ENCODE data around the gene EIF3K. TPM values are rescaled to one million over a fixed set of nuclear protein-coding genes. Genes with fewer than 3 reads are reported as not detected.

EIF3K gene
- total RNA-seq, 4 donors from 2014 or later: 326 to 534 (median 466) TPM

- 38 to 42% methylated on average over 10 to 20 of the region's 28 CpGs for WGBS, 2 donors
- no peaks in the 10 kb centered on the region for H3K9me3 ChIP-seq
- peaks cover 0 to 27% (median 5%) of the 10 kb centered on the region in 3 donors for H3K36me3 ChIP-seq
- H3K4me1 ChIP-seq: peaks cover 0 to 23% (median 10%) of the 10 kb centered on the region in 4 donors
- H3K27me3 ChIP-seq: no peaks in the 10 kb centered on the region
- H3K4me3 ChIP-seq: peak within 1 kb of the TSS; percentile 59 to 80 (median 70)
- no peak for TF ChIP-seq POLR2A (IDR thresholded peaks at IDR 0.05)
- no peak for TF ChIP-seq EP300 (IDR thresholded peaks at IDR 0.05)
- TF ChIP-seq, protein P1, sequence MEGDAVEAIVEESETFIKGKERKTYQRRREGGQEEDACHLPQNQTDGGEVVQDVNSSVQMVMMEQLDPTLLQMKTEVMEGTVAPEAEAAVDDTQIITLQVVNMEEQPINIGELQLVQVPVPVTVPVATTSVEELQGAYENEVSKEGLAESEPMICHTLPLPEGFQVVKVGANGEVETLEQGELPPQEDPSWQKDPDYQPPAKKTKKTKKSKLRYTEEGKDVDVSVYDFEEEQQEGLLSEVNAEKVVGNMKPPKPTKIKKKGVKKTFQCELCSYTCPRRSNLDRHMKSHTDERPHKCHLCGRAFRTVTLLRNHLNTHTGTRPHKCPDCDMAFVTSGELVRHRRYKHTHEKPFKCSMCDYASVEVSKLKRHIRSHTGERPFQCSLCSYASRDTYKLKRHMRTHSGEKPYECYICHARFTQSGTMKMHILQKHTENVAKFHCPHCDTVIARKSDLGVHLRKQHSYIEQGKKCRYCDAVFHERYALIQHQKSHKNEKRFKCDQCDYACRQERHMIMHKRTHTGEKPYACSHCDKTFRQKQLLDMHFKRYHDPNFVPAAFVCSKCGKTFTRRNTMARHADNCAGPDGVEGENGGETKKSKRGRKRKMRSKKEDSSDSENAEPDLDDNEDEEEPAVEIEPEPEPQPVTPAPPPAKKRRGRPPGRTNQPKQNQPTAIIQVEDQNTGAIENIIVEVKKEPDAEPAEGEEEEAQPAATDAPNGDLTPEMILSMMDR (IDR thresholded peaks at IDR 0.05): no peak
- H3K27ac ChIP-seq: peak within 1 kb of the TSS; percentile 38 to 92 (median 68)
- no peak for DNase-seq (ENCODE audit: low spot score in 2 of 2)
Measured at GRCh38 chr19:38617764-38618589, 1.0 kb upstream of the EIF3K start, which contains the start of gene MAP4K1. TSS of gene MAP4K1 (minus strand) at chr19:38617953. CDS start at chr19:38617895, 58 bp downstream.

DNA sequence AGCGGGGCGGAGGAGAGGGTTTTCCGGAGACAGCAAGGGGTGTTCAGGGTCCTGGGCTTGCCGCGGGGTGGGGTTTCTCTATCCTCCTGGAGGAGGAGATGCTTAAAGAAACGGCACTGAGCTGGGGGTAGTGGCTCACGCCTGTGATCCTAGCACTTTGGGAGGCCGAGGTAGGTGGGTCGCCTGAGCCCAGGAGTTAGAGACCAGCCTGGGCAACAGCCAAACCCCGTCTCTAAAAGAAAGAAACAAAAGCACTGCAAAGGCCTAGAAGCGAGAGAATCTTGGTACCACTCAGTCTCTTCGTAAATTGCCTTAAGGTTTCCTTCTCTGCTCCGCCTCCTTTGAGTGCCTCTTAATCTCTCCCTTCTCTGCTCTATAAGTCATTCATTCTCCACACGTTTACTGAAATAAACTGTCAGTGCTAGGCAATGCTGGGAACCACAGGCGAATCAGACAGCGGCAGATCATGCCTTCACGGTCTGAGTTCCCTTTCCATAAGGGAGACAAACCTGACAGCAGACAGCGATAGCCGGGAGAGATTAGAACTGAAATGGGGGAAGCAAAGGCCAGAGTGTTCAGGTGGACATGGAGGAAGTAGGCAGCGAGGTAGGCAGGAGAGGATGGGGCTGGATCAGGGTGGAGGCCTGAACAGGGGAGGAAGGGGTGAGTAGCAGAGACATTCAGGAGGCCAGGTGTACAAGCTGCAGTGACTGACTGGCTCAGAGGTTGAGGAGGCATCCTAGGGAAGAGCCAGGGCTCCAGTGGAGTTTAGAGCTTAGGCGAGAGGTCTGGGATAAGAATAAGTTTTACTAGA, 580 bp downstream of the EIF3K start:
- Histone ChIP-seq H3K27ac (peak overlapping the region; percentile 74 to 92 (median 83)), H3K9me3 (no peaks in the 10 kb centered on the region), H3K36me3 (peaks cover 0 to 42% (median 8%) of the 10 kb centered on the region in 3 donors), H3K4me3 (peak overlapping the region; percentile 59 to 93 (median 79)), H3K27me3 (no peaks in the 10 kb centered on the region), H3K4me1 (peaks cover 0 to 23% (median 10%) of the 10 kb centered on the region in 4 donors)
- 19 to 21% methylated on average over 20 to 21 of the region's 21 CpGs for WGBS, 2 donors
- no peak for TF ChIP-seq POLR2A (IDR thresholded peaks at IDR 0.05)
- no peak for TF ChIP-seq EP300 (IDR thresholded peaks at IDR 0.05)
- TF ChIP-seq, protein P1 (IDR thresholded peaks at IDR 0.05): no peak
- no peak for DNase-seq (ENCODE audit: low spot score in 2 of 2)

GRCh38 chr19:38624822-38625221, 5.8 kb downstream of the EIF3K start:
- no peak for DNase-seq (ENCODE audit: low spot score in 2 of 2)
- Histone ChIP-seq H3K27ac (no peak overlapping the region), H3K9me3 (no peaks in the 10 kb centered on the region), H3K4me1 (peaks cover 0 to 9% (median 5%) of the 10 kb centered on the region in 4 donors), H3K27me3 (no peaks in the 10 kb centered on the region), H3K36me3 (peaks cover 0 to 95% (median 34%) of the 10 kb centered on the region in 3 donors), H3K4me3 (no peak overlapping the region)
- TF ChIP-seq, protein P1 (IDR thresholded peaks at IDR 0.05): no peak
- TF ChIP-seq EP300 (IDR thresholded peaks at IDR 0.05) (no peak), POLR2A (IDR thresholded peaks at IDR 0.05) (no peak)
- WGBS, 2 donors: 84 to 87% methylated on average over 3 of the region's 3 CpGs

- 94 to 98% methylated on average over 4 of the region's 4 CpGs for WGBS, 2 donors
- no peak for TF ChIP-seq EP300 (IDR thresholded peaks at IDR 0.05)
- TF ChIP-seq POLR2A (IDR thresholded peaks at IDR 0.05): no peak
- TF ChIP-seq, protein P1 (IDR thresholded peaks at IDR 0.05): no peak
Measured at GRCh38 chr19:38626401-38626800, 7.4 kb downstream of the EIF3K start.

More at GRCh38 chr19:38626401-38626800, 7.4 kb downstream of the EIF3K start:
- no peak for DNase-seq (ENCODE audit: low spot score in 2 of 2)
- no peaks in the 10 kb centered on the region for H3K4me1 ChIP-seq
- no peak overlapping the region for H3K27ac ChIP-seq
- H3K36me3 ChIP-seq: peaks cover 2 to 98% (median 31%) of the 10 kb centered on the region in 3 donors
- no peak overlapping the region for H3K4me3 ChIP-seq
- H3K27me3 ChIP-seq: no peaks in the 10 kb centered on the region
- no peaks in the 10 kb centered on the region for H3K9me3 ChIP-seq

Measured in tibial nerve (tissue), 4 donors.